Prostate gland (tissue), 2 donors: ENCODE results near the gene TMCC1.

Experiments
- CTCF ChIP-seq, 4 experiments: fragments of 200-600 bp in 2 of 4; fragments of 450-650 bp in 2 of 4; sonication (generic) in 2 of 4; IDR thresholded peaks; 1 replicate in 3 of 4; 2 replicates in 1 of 4; pipeline ENCODE4 v1.5.1; 2016 to 2019; ENCODE audit warnings: antibody characterized with exemption in 4 of 4, mild to moderate bottlenecking in 2 of 4, moderate library complexity in 2 of 4
- POLR2A ChIP-seq: fragments of 450-650 bp; IDR thresholded peaks from one replicate; pipeline ENCODE4 v1.6.1; 2016; ENCODE audit warnings: antibody characterized with exemption, mild to moderate bottlenecking

GRCh38 chr3:129692743-129693142 lies 200.8 kb downstream of the TMCC1 start:
- TF ChIP-seq CTCF (IDR thresholded peaks at IDR 0.05) (no peak), POLR2A (no peak)
